HEK293 (cell line): ENCODE measurements around the gene CASP2.

Source experiments
- GLIS2 ChIP-seq: fragments of 450-650 bp; formaldehyde crosslinking; IDR thresholded peaks from 2 replicates; pipeline ENCODE4 v1.5.1; 2016; ENCODE audit warnings: missing biosample characterization, missing genetic modification characterization
- KLF7 ChIP-seq: fragments of 450-650 bp; formaldehyde crosslinking; IDR thresholded peaks from 2 replicates; pipeline ENCODE4 v1.5.1; 2016; ENCODE audit warnings: missing biosample characterization, missing genetic modification characterization, borderline replicate concordance
- PRDM10 ChIP-seq: fragments of 450-650 bp; formaldehyde crosslinking; IDR thresholded peaks from 2 replicates; pipeline ENCODE4 v1.5.1; 2016; ENCODE audit warnings: missing biosample characterization, missing genetic modification characterization
- ZEB2 ChIP-seq: fragments of 450-650 bp; formaldehyde crosslinking; IDR thresholded peaks from 2 replicates; pipeline ENCODE4 v1.5.1; 2016; ENCODE audit warnings: missing biosample characterization, missing genetic modification characterization
- ZFHX2 ChIP-seq: fragments of 450-650 bp; formaldehyde crosslinking; conservative IDR thresholded peaks from 2 replicates; pipeline ENCODE4 v1.5.1; 2016; ENCODE audit warnings: missing biosample characterization, missing genetic modification characterization
- ZNF121 ChIP-seq: fragments of 450-650 bp; formaldehyde crosslinking; IDR thresholded peaks from 2 replicates; pipeline ENCODE4 v1.5.1; 2016; ENCODE audit warnings: missing biosample characterization, missing genetic modification characterization
- ZNF140 ChIP-seq: fragments of 450-650 bp; formaldehyde crosslinking; IDR thresholded peaks from 2 replicates; pipeline ENCODE4 v1.5.1; 2016; ENCODE audit warnings: missing biosample characterization, missing genetic modification characterization
- ZNF155 ChIP-seq: fragments of 450-650 bp; formaldehyde crosslinking; IDR thresholded peaks from 2 replicates; pipeline ENCODE4 v1.5.1; 2016; ENCODE audit warnings: missing biosample characterization, missing genetic modification characterization
- ZNF202 ChIP-seq: fragments of 450-650 bp; formaldehyde crosslinking; IDR thresholded peaks from 2 replicates; pipeline ENCODE4 v1.5.1; 2016; ENCODE audit warnings: missing biosample characterization, missing genetic modification characterization, borderline replicate concordance
- ZNF423 ChIP-seq: fragments of 450-650 bp; formaldehyde crosslinking; IDR thresholded peaks from 2 replicates; pipeline ENCODE4 v1.5.1; 2016; ENCODE audit warnings: missing biosample characterization, missing genetic modification characterization
- ZNF449 ChIP-seq: fragments of 450-650 bp; formaldehyde crosslinking; IDR thresholded peaks from 2 replicates; pipeline ENCODE4 v1.5.1; 2017; ENCODE audit warnings: missing biosample characterization, mild to moderate bottlenecking, missing genetic modification characterization, moderate library complexity
- ZNF561 ChIP-seq: fragments of 450-650 bp; IDR thresholded peaks from 2 replicates; pipeline ENCODE4 v1.5.1; 2018; ENCODE audit warnings: missing biosample characterization, missing genetic modification characterization, borderline replicate concordance
- ZNF626 ChIP-seq: fragments of 450-650 bp; sonication (Bioruptor Pico); formaldehyde crosslinking; IDR thresholded peaks from 2 replicates; pipeline ENCODE4 v1.5.1; 2018; ENCODE audit warnings: missing biosample characterization, missing genetic modification characterization, inconsistent platforms
- ZNF660 ChIP-seq: fragments of 450-650 bp; IDR thresholded peaks from 2 replicates; pipeline ENCODE4 v1.5.1; 2018; ENCODE audit warnings: missing biosample characterization, mild to moderate bottlenecking, missing genetic modification characterization
- ZNF777 ChIP-seq: fragments of 450-650 bp; formaldehyde crosslinking; IDR thresholded peaks from 2 replicates; pipeline ENCODE4 v1.5.1; 2017; ENCODE audit warnings: missing biosample characterization, missing genetic modification characterization, borderline replicate concordance
- TF ChIP-seq, protein P1 (sequence below): fragments of 450-650 bp; formaldehyde crosslinking; conservative IDR thresholded peaks from 2 replicates; pipeline ENCODE4 v1.5.1; 2016; ENCODE audit warnings: low read depth, missing biosample characterization, missing genetic modification characterization
- TF ChIP-seq, protein P2 (sequence below): fragments of 450-650 bp; formaldehyde crosslinking; optimal IDR thresholded peaks from 2 replicates; pipeline ENCODE3; 2016; ENCODE audit warnings: missing biosample characterization, mild to moderate bottlenecking, missing genetic modification characterization
- TF ChIP-seq, protein P3 (sequence below): fragments of 450-650 bp; formaldehyde crosslinking; IDR thresholded peaks from 2 replicates; pipeline ENCODE4 v1.5.1; 2017; ENCODE audit warnings: missing biosample characterization, missing genetic modification characterization

Gene CASP2

GRCh38 chr7:143345428-143345900 is 57.3 kb downstream of the CASP2 start (continued):
- TF ChIP-seq ZNF449 (tag by site-specific recombination): peak; percentile 80
- TF ChIP-seq ZNF561: peak; percentile 36; the same call in 1 of the 2 replicates
- TF ChIP-seq ZNF423 (tag by site-specific recombination): peak; percentile 62; the same call in 1 of the 2 replicates
- TF ChIP-seq ZFHX2 (tag by site-specific recombination): peak; percentile 56; the same call in 1 of the 2 replicates
- no peak for TF ChIP-seq ZNF626 (tag by site-specific recombination)
- TF ChIP-seq GLIS2 (tag by site-specific recombination): peak; percentile 87
- TF ChIP-seq, protein P1, sequence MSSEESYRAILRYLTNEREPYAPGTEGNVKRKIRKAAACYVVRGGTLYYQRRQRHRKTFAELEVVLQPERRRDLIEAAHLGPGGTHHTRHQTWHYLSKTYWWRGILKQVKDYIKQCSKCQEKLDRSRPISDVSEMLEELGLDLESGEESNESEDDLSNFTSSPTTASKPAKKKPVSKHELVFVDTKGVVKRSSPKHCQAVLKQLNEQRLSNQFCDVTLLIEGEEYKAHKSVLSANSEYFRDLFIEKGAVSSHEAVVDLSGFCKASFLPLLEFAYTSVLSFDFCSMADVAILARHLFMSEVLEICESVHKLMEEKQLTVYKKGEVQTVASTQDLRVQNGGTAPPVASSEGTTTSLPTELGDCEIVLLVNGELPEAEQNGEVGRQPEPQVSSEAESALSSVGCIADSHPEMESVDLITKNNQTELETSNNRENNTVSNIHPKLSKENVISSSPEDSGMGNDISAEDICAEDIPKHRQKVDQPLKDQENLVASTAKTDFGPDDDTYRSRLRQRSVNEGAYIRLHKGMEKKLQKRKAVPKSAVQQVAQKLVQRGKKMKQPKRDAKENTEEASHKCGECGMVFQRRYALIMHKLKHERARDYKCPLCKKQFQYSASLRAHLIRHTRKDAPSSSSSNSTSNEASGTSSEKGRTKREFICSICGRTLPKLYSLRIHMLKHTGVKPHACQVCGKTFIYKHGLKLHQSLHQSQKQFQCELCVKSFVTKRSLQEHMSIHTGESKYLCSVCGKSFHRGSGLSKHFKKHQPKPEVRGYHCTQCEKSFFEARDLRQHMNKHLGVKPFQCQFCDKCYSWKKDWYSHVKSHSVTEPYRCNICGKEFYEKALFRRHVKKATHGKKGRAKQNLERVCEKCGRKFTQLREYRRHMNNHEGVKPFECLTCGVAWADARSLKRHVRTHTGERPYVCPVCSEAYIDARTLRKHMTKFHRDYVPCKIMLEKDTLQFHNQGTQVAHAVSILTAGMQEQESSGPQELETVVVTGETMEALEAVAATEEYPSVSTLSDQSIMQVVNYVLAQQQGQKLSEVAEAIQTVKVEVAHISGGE (tag by site-specific recombination): 0 out of 2 replicates have a peak, but pooled peaks have one; percentile 18
- no peak for TF ChIP-seq ZNF121 (tag by site-specific recombination)
- TF ChIP-seq ZNF202 (tag by site-specific recombination): no peak
- peak; percentile 94 for TF ChIP-seq ZNF777 (tag by site-specific recombination)
- peak; percentile 48; the same call in 1 of the 2 replicates for TF ChIP-seq PRDM10 (tag by site-specific recombination)
- TF ChIP-seq ZNF660 (tag by site-specific recombination): no peak
- TF ChIP-seq, protein P2, sequence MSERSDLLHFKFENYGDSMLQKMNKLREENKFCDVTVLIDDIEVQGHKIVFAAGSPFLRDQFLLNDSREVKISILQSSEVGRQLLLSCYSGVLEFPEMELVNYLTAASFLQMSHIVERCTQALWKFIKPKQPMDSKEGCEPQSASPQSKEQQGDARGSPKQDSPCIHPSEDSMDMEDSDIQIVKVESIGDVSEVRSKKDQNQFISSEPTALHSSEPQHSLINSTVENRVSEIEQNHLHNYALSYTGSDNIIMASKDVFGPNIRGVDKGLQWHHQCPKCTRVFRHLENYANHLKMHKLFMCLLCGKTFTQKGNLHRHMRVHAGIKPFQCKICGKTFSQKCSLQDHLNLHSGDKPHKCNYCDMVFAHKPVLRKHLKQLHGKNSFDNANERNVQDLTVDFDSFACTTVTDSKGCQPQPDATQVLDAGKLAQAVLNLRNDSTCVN (tag by site-specific recombination): peak; percentile 80
- TF ChIP-seq KLF7 (tag by site-specific recombination): peak; percentile 59; the same call in 1 of the 2 replicates
- no peak for TF ChIP-seq ZNF155 (tag by site-specific recombination)
- TF ChIP-seq, protein P3, sequence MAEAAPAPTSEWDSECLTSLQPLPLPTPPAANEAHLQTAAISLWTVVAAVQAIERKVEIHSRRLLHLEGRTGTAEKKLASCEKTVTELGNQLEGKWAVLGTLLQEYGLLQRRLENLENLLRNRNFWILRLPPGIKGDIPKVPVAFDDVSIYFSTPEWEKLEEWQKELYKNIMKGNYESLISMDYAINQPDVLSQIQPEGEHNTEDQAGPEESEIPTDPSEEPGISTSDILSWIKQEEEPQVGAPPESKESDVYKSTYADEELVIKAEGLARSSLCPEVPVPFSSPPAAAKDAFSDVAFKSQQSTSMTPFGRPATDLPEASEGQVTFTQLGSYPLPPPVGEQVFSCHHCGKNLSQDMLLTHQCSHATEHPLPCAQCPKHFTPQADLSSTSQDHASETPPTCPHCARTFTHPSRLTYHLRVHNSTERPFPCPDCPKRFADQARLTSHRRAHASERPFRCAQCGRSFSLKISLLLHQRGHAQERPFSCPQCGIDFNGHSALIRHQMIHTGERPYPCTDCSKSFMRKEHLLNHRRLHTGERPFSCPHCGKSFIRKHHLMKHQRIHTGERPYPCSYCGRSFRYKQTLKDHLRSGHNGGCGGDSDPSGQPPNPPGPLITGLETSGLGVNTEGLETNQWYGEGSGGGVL: 0 out of 2 replicates have a peak, but pooled peaks have one; percentile 42
- peak; percentile 99 for TF ChIP-seq ZNF140 (tag by site-specific recombination)
- peak; percentile 53; the same call in 1 of the 2 replicates for TF ChIP-seq ZEB2 (tag by site-specific recombination)
